ENCODE data around the gene SNX20. TPM values are rescaled to one million over a fixed set of nuclear protein-coding genes. Genes with fewer than 3 reads are reported as not detected.

SNX20 gene
- total and polyA plus RNA-seq, 2 experiments from 2014 or later: not detected

DNA sequence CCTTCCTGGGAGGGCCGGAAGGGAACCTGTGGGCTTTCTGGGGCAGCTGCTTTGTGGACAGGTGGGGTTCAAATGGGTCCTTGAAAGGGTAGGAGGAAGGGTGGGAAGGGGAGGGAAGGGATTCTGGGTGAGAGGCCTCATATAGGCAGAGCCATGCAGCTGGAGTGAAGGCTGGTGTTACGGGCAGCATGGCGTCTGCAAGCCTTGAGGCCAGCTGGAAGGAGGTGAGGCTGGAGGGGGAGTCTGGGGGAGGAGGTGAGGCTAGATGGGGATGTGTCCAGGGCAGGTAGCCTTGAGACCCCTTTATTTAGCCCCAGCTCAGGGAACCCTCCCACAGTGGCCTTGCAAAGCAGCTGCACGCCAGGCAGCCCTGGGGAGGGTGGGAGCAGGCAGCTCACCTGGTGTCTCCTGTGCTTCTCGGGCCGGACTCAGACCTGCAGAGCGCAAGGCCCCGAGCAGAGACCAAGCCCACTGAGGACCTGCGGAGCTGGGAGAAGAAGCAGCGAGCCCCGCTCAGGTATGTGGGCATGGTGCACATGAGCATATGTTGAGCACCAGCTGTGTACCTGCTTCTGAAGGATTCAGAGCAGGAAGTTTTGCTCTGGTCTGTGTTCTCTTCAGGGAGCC lies 50.6 kb downstream of the SNX20 start:
- no peak overlapping the region for H3K27ac Mint-ChIP-seq
- DNase-seq (ENCODE audit: low spot score) (no peak), ATAC-seq (no peak)
- H3K36me3 ChIP-seq (ENCODE audit: insufficient read depth): no peaks in the 10 kb centered on the region
- no peak overlapping the region for H3K4me3 Mint-ChIP-seq
- H2AFZ ChIP-seq: no peak overlapping the region
- no peaks in the 10 kb centered on the region for H3K79me2 ChIP-seq (replicated peaks; ENCODE audit: insufficient read depth)
- peaks cover 11% of the 10 kb centered on the region for H3K4me1 Mint-ChIP-seq
- H3K27ac ChIP-seq (ENCODE audit: low read depth): no peak overlapping the region
- no peaks in the 10 kb centered on the region for H3F3A ChIP-seq (replicated peaks; ENCODE audit: low read depth)
- H3K27me3 Mint-ChIP-seq (ENCODE audit: insufficient read depth, low read depth, poor library complexity): peaks cover 1% of the 10 kb centered on the region
- no peak overlapping the region for H3K4me3 ChIP-seq
- no peak for TF ChIP-seq EZH2phosphoT487 (IDR thresholded peaks at IDR 0.05; ENCODE audit: unreplicated experiment)
- H3K36me3 Mint-ChIP-seq (ENCODE audit: low read depth): peaks cover 2% of the 10 kb centered on the region; the same call in 1 of the 3 replicates
- H4K20me1 ChIP-seq (replicated peaks; ENCODE audit: insufficient read depth): no peaks in the 10 kb centered on the region
- no peaks in the 10 kb centered on the region for H3K4me1 ChIP-seq (ENCODE audit: insufficient read depth)
- H3K9me2 ChIP-seq (ENCODE audit: insufficient read depth): no peaks in the 10 kb centered on the region
- no peaks in the 10 kb centered on the region for H3K27me3 ChIP-seq (ENCODE audit: insufficient read depth)
- H3K4me2 ChIP-seq: no peak overlapping the region
- H3K9me3 Mint-ChIP-seq: no peaks in the 10 kb centered on the region

DNA sequence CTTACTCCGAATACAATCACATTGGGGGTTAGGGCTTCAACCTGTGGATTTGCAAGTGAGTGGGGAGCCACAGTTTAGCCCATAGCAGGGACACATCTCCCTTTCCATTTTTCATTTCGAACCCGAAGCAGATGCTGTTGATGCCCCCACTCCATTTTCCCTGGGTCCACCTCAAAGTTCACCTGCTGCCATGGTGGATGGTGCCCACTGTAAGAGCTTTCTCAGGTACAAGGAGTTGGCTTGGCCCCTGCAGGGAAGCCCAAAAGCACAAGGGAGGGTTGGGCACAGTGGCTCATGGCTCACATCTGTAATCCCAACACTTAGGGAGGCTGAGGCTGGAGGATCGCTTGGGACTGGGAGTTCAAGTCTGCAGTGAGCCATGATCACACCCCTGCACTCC lies 51.8 kb downstream of the SNX20 start:
- no peak for TF ChIP-seq EZH2 (IDR thresholded peaks at IDR 0.05; ENCODE audit: low read depth, unreplicated experiment)
- Histone ChIP-seq H3K27me3 (ENCODE audit: insufficient read depth) (no peaks in the 10 kb centered on the region), H3F3A (replicated peaks; ENCODE audit: low read depth) (no peaks in the 10 kb centered on the region), H4K20me1 (replicated peaks; ENCODE audit: insufficient read depth) (no peaks in the 10 kb centered on the region), H3K27ac (ENCODE audit: low read depth) (no peak overlapping the region), H3K36me3 (ENCODE audit: insufficient read depth) (no peaks in the 10 kb centered on the region), H3K4me3 (no peak overlapping the region), H3K9me2 (ENCODE audit: insufficient read depth) (no peaks in the 10 kb centered on the region), H3K79me2 (replicated peaks; ENCODE audit: insufficient read depth) (no peaks in the 10 kb centered on the region), H3K4me1 (ENCODE audit: insufficient read depth) (no peaks in the 10 kb centered on the region), H2AFZ (no peak overlapping the region), H3K4me2 (no peak overlapping the region)
- Mint-ChIP-seq H3K4me3 (no peak overlapping the region), H3K27ac (no peak overlapping the region), H3K4me1 (peaks cover 11% of the 10 kb centered on the region), H3K36me3 (ENCODE audit: low read depth) (peaks cover 2% of the 10 kb centered on the region; the same call in 1 of the 3 replicates), H3K27me3 (ENCODE audit: insufficient read depth, low read depth, poor library complexity) (peaks cover 1% of the 10 kb centered on the region), H3K9me3 (no peaks in the 10 kb centered on the region)
- no peak for ATAC-seq
- DNase-seq (ENCODE audit: low spot score): no peak

DNA sequence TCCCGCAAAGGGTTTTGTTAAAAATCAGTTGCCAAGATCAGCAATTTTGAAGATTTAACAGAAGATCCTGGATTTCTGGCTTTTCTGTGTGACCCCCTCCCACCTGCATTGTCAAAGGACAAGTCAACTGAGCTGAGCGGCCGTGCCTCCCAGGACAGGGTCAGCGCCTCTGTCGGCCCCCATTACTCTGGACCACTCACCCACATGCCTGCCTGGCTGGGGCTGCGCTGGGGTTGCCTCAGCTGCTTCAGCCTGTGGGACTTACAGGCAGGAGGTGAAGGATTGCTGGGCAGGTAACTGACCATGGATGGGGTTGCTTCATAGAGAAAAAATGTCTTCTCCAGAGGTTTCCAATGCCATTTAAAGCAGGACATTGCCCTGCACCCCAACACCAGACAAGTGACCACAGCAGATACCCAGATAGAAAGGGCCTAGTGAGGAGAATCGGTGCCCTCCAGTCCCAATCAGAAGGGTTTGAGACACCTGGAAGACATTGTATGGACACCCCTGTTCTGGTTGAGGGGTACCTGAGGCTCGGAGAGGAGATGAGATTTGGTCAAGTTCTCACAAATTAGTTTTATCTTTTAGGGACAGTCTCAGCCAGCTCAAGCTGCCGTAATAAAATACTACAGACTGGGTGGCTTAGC lies 52.8 kb downstream of the SNX20 start:
- Histone ChIP-seq H3K4me3 (no peak overlapping the region), H3K9me2 (ENCODE audit: insufficient read depth) (no peaks in the 10 kb centered on the region), H3K79me2 (replicated peaks; ENCODE audit: insufficient read depth) (no peaks in the 10 kb centered on the region), H2AFZ (no peak overlapping the region), H3K36me3 (ENCODE audit: insufficient read depth) (no peaks in the 10 kb centered on the region), H3F3A (replicated peaks; ENCODE audit: low read depth) (no peaks in the 10 kb centered on the region), H3K4me1 (ENCODE audit: insufficient read depth) (no peaks in the 10 kb centered on the region), H3K27ac (ENCODE audit: low read depth) (no peak overlapping the region), H3K27me3 (ENCODE audit: insufficient read depth) (no peaks in the 10 kb centered on the region), H3K4me2 (no peak overlapping the region), H4K20me1 (replicated peaks; ENCODE audit: insufficient read depth) (no peaks in the 10 kb centered on the region)
- no peak overlapping the region for H3K27ac Mint-ChIP-seq
- no peak for ATAC-seq
- no peak for DNase-seq (ENCODE audit: low spot score)
- peaks cover 11% of the 10 kb centered on the region for H3K4me1 Mint-ChIP-seq
- peaks cover 2% of the 10 kb centered on the region; the same call in 1 of the 3 replicates for H3K36me3 Mint-ChIP-seq (ENCODE audit: low read depth)
- no peaks in the 10 kb centered on the region for H3K9me3 Mint-ChIP-seq
- H3K27me3 Mint-ChIP-seq (ENCODE audit: insufficient read depth, low read depth, poor library complexity): peaks cover 4% of the 10 kb centered on the region
- no peak overlapping the region for H3K4me3 Mint-ChIP-seq
- TF ChIP-seq, protein P1, sequence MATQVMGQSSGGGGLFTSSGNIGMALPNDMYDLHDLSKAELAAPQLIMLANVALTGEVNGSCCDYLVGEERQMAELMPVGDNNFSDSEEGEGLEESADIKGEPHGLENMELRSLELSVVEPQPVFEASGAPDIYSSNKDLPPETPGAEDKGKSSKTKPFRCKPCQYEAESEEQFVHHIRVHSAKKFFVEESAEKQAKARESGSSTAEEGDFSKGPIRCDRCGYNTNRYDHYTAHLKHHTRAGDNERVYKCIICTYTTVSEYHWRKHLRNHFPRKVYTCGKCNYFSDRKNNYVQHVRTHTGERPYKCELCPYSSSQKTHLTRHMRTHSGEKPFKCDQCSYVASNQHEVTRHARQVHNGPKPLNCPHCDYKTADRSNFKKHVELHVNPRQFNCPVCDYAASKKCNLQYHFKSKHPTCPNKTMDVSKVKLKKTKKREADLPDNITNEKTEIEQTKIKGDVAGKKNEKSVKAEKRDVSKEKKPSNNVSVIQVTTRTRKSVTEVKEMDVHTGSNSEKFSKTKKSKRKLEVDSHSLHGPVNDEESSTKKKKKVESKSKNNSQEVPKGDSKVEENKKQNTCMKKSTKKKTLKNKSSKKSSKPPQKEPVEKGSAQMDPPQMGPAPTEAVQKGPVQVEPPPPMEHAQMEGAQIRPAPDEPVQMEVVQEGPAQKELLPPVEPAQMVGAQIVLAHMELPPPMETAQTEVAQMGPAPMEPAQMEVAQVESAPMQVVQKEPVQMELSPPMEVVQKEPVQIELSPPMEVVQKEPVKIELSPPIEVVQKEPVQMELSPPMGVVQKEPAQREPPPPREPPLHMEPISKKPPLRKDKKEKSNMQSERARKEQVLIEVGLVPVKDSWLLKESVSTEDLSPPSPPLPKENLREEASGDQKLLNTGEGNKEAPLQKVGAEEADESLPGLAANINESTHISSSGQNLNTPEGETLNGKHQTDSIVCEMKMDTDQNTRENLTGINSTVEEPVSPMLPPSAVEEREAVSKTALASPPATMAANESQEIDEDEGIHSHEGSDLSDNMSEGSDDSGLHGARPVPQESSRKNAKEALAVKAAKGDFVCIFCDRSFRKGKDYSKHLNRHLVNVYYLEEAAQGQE (IDR thresholded peaks at IDR 0.05; ENCODE audit: unreplicated experiment): no peak
- TF ChIP-seq ZNF331 (CRISPR knock-in tag; IDR thresholded peaks at IDR 0.05; ENCODE audit: low read depth) (no peak), POLR2AphosphoS5 (IDR thresholded peaks at IDR 0.05; ENCODE audit: low read depth) (no peak), NANOG (IDR thresholded peaks at IDR 0.05; ENCODE audit: borderline replicate concordance) (no peak), STAT1 (IDR thresholded peaks at IDR 0.05; ENCODE audit: unreplicated experiment) (no peak), EZH2phosphoT487 (IDR thresholded peaks at IDR 0.05; ENCODE audit: unreplicated experiment) (no peak), EZH2 (IDR thresholded peaks at IDR 0.05; ENCODE audit: low read depth, unreplicated experiment) (no peak), ZNF114 (CRISPR knock-in tag; IDR thresholded peaks at IDR 0.05) (no peak)
- TF ChIP-seq, protein P2, sequence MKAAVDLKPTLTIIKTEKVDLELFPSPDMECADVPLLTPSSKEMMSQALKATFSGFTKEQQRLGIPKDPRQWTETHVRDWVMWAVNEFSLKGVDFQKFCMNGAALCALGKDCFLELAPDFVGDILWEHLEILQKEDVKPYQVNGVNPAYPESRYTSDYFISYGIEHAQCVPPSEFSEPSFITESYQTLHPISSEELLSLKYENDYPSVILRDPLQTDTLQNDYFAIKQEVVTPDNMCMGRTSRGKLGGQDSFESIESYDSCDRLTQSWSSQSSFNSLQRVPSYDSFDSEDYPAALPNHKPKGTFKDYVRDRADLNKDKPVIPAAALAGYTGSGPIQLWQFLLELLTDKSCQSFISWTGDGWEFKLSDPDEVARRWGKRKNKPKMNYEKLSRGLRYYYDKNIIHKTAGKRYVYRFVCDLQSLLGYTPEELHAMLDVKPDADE (IDR thresholded peaks at IDR 0.05): no peak
- TF ChIP-seq, protein P3, sequence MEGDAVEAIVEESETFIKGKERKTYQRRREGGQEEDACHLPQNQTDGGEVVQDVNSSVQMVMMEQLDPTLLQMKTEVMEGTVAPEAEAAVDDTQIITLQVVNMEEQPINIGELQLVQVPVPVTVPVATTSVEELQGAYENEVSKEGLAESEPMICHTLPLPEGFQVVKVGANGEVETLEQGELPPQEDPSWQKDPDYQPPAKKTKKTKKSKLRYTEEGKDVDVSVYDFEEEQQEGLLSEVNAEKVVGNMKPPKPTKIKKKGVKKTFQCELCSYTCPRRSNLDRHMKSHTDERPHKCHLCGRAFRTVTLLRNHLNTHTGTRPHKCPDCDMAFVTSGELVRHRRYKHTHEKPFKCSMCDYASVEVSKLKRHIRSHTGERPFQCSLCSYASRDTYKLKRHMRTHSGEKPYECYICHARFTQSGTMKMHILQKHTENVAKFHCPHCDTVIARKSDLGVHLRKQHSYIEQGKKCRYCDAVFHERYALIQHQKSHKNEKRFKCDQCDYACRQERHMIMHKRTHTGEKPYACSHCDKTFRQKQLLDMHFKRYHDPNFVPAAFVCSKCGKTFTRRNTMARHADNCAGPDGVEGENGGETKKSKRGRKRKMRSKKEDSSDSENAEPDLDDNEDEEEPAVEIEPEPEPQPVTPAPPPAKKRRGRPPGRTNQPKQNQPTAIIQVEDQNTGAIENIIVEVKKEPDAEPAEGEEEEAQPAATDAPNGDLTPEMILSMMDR (conservative IDR thresholded peaks at IDR 0.05; ENCODE audit: low read depth in 2 of 2): no peak

All from GM23338 (cell line).